Measurements from ENCODE around the gene GPR141.

Gene GPR141

DNA sequence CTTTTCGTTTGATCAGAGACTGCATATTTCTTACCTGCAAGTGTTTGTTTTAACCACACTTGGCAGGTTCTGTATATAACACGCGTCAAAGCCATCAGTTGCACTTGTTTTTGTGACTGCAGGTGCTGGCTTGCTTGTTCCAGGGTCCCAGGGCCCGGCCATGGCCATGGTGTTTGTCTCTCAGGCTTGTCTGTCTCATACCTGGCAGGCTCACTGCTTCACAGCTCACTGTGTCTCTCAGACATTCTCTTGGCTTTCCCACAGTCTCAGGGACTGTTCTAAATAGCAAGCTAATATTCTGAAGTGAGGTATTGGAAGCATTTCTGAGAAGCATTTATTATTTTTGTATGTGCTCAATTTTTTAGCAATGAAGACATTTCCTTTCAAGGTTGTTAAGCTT is 46.9 kb downstream of the GPR141 start:
- no peak for DNase-seq (ENCODE audit: extremely low read depth in 1 of 2, low read depth in 1 of 2)

DNA sequence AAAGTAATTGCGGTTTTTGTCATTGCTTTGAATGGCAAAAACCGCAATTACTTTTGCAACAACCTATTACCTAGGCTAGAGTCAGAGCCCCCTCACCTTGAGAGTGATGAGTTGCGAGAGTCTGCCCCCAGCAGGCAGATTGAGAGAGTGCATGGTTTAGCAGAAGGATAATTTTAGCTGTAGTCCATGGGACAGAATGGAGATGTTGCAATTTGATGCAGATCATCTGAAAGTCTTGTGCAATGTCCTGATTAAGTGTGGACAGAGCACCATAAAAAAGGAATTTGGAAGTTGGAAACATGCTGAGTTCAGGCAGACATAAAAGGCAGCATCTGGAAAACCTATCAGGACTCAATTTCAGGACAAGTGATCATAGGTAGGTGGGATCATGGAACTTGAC is 48.7 kb downstream of the GPR141 start:
- DNase-seq (ENCODE audit: extremely low read depth in 1 of 2, low read depth in 1 of 2): no peak

DNA sequence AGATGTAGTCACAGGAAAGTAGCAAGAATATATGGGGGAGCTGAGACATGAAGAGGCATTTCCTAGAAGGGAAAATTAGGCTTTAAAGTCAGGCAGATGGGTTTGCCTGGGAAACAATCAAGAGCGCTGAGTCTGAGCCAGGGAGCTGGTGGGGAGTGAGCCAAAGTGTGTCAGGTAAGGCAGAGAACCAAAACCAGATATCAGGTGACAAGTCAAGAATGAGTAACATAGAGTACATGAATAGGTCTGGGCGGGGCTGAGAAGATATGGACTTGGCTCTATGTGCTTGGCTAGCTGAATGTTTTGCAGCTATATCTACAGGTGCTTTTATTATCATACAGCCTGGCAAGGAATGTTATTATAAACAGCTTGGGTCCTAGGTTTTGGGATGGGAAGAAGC is 49.3 kb downstream of the GPR141 start:
- DNase-seq (ENCODE audit: extremely low read depth in 1 of 2, low read depth in 1 of 2): no peak

DNA sequence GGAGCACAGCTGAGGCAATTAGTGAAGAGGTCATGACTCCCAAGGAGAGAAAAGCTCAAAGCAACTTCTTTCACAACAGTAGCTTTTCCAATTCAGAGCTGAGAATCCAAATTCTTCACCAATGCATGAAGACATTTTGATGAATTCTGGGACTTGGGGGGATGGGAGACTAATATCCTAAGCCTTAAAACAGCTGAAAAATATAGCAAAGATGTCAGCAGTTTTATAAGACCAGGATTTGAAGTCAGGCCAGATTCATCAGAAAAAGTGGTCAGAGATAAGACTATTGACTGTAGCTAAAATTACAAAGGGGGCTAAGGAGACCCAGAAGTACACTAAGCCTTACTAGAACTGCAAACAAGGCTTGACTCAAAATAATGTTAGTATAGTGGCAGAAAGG is 51.6 kb downstream of the GPR141 start:
- DNase-seq (ENCODE audit: extremely low read depth in 1 of 2, low read depth in 1 of 2): no peak

DNA sequence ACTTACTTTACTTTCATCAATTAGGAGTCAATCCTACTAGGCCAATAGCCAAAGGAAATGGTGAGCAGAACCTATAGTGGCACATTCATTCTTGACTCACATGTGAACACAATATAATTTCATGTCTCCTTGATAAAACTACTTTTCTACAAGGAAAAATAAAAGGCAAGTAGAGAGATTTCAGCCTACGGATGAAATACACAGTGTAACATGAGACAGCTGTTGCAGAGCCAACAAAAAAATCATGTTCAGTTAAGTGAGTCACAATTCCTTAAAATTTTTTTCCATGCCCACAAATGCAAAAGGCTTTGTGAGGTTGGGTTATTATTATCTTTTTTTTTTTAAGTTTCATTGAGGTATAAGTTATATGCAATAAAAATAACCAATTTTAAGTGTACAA is 54.8 kb downstream of the GPR141 start:
- no peak for DNase-seq (ENCODE audit: extremely low read depth in 1 of 2, low read depth in 1 of 2)

DNA sequence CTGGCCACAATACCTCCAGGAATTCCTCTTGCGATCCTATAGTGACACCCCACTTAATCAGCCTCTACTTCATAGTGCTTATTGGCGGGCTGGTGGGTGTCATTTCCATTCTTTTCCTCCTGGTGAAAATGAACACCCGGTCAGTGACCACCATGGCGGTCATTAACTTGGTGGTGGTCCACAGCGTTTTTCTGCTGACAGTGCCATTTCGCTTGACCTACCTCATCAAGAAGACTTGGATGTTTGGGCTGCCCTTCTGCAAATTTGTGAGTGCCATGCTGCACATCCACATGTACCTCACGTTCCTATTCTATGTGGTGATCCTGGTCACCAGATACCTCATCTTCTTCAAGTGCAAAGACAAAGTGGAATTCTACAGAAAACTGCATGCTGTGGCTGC is 56.8 kb downstream of the GPR141 start:
- DNase-seq (ENCODE audit: extremely low read depth in 1 of 2, low read depth in 1 of 2): no peak

DNA sequence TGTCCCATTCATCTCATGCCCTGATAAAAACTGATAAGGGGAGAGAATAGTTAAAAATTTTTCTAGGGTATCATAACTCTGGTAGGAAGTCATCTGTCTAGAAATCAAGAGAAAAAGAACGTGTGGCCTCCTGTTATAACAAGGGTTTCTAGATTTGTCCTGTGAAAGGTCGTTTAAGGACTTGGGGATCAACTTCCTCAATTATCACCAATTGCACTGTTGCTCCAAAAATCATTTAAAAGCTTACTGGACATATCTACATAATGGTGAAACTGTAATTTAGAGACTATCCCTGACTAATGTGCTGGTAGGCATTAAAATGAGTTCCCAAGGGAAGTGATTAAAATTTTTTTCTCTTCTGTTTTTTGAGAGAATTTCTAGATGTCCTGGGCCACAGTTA is 58.2 kb downstream of the GPR141 start:
- no peak for DNase-seq (ENCODE audit: extremely low read depth in 1 of 2, low read depth in 1 of 2)

DNA sequence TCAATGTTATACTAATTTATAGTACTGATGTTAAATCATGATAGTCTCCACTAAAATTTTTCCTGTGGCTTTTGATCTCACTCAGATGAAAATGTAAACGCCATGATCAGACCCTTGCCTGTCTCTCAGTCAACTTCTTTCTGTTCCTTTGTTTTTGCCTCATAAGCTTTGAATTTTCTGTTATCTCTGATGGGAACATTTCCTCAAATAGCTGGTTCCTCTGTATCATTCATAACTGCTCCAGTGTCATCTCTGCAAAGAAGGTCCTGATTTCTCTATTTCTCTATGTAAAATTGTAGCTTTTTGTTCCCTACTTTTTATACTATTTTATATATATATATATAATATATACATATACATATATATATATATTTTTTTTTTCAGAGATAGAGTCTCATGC is 67.5 kb downstream of the GPR141 start:
- no peak for DNase-seq (ENCODE audit: extremely low read depth in 1 of 2, low read depth in 1 of 2)

DNA sequence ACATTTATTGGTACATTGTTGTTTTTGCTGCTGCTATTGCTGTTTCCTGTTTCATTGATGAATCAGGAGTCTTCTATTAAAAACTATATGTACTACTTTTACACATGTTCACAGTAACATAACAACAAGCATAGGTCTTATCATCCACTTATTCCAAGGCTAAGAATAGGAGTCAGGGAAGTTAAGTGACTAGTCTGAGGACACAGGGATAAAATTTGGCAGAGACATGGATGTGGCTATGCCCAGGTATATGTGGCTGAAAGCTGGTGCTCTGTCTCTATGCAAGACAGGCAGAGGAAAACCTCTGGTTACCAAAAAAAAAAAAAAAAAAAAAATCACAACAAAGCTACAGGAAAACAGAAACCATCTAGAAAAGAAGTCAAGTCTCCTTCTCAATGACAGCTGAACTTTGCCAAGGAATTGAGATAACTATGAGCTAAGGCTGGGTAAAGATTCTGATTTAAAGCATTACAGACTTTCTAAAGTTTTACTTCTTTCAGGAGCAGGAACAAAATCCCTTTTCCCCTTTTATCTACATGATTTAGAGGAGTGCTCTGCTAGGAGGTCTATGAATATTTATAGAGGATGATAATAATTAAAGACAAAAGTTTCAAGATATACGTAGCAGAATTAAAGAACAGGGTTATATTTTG is 70.0 kb downstream of the GPR141 start:
- DNase-seq (ENCODE audit: extremely low read depth in 1 of 2, low read depth in 1 of 2): no peak

DNA sequence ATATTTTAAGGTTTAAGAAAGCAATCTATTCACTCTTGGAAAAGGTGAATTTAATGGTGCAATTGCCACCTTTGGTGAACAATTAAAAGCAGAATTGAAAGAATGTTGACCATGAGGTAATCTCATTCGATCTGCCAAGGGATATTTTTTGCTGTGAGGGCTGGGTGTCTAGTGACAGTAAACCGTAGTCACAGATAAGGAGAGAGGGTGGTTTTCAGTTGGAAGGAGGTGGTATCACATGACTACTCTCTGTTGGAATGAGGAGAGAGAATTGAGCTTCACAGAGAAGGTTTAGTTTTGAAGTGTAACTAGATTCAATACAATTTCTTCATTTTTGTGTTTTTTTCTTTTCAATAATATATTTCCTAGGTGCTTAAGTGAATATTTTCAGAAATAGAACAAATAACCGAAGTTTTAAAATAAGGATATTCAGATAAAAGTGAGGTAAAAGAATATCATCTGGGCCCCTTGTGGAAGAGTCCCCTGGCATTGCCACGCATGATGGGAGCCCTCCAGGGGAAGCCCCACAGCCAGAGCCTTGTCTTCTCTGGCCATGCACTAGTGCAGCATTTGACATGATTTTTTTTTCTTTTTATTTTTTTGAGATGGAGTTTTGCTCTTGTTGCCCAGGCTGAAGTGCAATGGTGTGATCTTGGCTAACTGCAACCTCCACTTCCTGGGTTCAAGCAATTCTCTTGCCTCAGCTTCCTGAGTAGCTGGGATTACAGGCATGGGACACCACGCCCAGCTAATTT is 73.4 kb downstream of the GPR141 start:
- no peak for DNase-seq (ENCODE audit: extremely low read depth in 1 of 2, low read depth in 1 of 2)

DNA sequence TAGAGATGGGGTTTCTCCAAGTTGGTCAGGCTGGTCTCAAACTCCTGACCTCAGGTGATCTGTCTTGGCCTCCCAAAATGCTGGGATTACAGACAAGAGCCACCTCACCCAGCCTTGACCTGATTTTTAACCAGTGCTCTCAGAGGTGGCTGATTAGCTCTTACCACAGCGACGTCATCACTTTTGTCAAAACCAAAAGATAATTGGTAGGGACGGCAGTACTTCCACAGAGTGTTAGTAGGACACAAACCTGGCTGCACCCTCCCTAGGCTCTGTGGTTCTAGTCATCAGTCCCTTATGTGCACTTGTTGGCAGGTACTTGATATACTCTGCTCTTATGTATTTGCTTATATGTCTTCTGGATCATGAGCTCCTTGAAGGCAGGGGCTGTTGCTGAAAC is 74.0 kb downstream of the GPR141 start:
- no peak for DNase-seq (ENCODE audit: extremely low read depth in 1 of 2, low read depth in 1 of 2)

DNA sequence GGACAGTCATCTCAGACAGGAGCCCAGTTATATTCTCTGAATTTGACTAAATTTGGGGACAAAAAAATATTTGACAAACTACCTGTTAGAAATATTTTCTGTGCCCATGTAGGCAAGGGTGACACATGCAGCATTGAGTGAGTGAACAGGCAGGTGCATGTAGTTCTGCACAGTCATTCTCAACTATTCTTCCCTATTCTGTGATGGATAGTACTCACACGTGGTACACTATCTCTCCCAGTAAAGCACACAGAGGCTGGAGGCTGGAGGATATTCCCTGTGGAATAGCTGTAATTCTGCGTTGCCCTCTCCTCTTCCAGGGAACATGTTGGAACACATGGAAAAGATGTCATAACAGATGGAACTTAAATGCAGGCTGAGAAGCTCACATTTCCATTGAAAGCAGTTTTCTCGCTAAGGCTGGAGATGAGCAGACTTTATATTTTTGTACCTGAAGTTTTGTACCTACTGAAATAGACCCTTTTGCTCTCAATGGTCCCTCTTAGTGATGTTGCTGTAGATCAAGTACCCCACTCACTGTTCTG is 75.0 kb downstream of the GPR141 start:
- no peak for DNase-seq (ENCODE audit: extremely low read depth in 1 of 2, low read depth in 1 of 2)

DNA sequence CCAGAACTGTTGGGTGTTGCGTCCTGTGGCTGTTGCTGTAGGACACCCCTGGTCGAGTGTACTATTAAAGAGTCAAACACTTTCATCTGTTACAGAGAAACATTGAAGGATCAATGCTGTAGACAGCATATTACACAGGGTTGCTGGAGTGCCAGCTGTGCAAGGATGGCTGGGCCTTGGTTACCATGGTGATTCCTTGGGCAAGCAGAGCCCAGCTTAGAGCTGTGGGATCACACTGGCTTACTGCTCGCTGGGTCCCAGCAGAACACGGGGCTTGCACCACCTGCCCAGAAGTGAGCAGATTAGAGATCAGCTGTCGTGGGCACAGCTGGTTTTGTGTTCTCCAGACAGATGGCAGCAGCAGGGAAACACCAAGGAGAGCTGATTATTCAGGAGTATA is 76.0 kb downstream of the GPR141 start:
- DNase-seq (ENCODE audit: extremely low read depth in 1 of 2, low read depth in 1 of 2): no peak

DNA sequence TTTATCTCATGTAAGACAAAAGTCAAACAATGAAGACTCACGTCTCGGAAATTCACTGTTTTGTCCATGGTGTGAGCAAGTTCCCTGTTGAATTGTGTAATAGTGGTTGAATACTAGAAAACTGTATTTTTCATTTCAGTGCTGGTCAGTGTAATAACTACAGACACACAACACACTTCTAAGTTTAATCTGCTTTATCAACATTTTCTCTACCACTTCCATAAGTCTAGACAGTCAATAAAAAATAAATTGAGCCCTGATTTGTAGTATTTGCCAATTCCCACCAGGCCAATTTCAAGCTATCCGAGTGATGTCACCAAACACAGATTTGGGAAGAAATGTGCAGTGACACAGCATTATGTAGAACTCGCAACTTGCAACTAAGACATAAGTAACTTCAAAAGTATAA is 81.9 kb downstream of the GPR141 start:
- DNase-seq (ENCODE audit: extremely low read depth in 1 of 2, low read depth in 1 of 2): no peak

DNA sequence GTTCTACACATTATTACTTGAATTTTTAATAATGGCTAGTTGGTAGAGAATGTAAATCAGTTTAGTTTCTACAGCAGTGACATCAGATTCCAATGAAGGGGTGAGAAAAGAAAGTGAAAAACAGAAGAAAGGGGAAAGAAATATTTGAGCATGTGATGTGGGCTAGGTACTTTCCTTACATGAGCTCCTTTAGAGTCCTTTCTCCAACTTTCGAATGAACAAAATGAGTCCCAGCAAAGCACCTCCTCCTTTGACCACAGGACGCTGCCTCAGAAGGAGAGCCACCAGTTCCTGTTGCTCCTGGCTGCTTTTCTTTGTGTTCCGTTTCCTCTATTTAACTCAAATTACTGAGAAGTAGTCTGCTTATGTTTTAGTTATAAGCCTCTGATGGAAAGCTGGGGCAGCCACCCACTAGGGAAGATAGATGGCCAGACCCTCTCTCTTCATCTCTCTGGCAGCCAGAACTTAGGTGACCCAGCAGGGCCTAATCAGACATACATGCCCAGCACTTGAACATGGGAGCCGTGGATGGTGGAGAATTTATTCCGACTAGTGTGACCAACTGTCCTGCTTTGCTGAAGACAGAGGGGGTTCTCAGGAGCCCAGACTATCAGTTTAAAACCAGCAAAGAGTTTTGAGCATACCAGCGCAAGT is 82.4 kb downstream of the GPR141 start:
- DNase-seq (ENCODE audit: extremely low read depth in 1 of 2, low read depth in 1 of 2): no peak

DNA sequence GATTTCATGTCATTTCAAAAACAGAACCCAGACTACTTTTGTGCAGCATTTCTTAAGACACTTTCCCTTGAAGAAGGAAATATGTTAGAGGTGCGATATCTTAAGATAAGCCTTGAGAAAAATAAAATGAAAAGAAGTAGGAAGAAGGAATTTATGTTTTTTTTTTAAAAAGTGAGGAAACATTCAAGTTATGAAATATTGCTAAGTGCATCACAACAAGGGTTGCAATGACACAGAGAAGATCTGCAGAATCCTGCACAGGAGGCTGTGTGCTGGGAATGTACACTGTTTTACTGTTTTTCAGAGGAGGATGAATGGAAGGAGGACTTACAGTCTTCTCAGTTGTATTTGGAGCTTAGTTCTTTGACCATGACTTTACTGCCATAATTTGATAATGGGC is 85.0 kb downstream of the GPR141 start:
- DNase-seq (ENCODE audit: extremely low read depth in 1 of 2, low read depth in 1 of 2): no peak

DNA sequence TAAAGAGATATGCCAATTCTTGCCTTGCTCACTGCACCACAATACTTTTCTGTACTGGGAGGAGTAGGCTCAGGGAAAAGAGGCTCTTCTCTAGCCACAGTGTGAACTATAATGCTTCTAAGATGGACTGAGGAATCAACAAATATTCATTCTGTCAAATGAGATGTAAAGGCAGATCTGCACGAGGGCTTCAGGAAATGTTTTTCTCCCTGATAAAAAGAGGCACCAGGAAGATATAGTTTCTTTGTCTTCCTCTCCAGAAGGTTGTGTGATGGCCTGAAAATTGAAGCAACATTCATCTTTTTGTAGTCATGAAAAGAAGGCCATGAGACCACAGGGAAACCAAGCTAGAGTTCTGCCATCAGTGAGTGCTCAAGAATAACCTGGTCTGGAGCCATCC is 85.7 kb downstream of the GPR141 start:
- no peak for DNase-seq (ENCODE audit: extremely low read depth in 1 of 2, low read depth in 1 of 2)

DNA sequence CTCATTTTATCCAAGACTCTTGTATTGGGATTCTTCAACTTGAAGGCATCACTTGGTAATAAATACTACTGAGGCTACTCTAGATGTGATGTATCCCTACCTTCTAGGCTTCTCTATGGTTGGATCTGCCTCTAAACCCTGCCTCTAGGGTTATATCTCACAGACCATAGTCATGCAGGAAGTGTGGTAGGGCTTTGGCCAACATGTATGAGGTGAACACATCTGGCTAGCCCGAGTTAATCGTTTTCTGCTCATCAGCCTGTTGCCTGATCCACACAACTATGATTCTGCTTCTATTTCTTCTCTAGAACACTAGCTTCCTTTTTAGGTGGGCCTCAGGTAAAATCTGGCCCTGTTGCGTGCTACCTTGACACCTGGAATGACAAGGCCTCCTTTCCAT is 86.2 kb downstream of the GPR141 start:
- no peak for DNase-seq (ENCODE audit: extremely low read depth in 1 of 2, low read depth in 1 of 2)

DNA sequence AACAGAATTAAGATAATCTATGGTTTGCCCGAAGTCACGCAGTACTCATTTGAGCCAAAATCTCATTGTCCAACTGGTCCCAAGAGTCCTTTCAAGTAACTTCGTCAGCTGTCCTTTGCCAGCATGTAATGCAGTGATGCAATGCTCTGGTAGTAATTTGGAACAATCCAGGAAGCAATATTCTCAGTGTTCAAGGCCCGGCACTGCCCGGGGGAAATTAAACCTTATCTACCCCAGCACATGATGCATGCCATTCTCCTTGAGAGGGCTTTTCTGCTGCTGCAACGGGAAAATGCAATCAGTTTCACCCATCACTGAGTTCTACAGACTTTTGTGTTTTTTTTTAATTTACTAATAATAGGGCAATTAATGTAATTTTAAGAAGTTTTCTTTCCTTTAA is 87.3 kb downstream of the GPR141 start:
- no peak for DNase-seq (ENCODE audit: extremely low read depth in 1 of 2, low read depth in 1 of 2)

DNA sequence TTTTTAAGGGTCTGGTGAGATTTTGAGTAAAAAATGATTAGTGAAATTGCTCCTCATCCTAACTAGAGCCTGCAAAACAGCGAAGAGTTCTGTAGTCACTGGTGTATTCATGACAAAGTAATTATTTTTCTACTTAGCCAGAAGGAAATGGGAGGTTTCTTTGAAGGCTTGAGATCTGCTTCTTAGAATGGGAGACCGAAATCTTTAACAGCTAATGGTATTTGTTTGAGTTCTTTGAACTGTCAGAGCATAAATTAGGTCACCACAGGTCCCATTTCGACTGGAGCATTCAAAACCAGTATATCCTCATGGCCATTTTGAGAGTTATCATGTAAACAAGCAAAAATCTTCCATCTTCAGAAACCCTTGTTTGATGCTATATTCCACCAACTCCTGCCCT is 87.8 kb downstream of the GPR141 start:
- DNase-seq (ENCODE audit: extremely low read depth in 1 of 2, low read depth in 1 of 2): no peak

DNA sequence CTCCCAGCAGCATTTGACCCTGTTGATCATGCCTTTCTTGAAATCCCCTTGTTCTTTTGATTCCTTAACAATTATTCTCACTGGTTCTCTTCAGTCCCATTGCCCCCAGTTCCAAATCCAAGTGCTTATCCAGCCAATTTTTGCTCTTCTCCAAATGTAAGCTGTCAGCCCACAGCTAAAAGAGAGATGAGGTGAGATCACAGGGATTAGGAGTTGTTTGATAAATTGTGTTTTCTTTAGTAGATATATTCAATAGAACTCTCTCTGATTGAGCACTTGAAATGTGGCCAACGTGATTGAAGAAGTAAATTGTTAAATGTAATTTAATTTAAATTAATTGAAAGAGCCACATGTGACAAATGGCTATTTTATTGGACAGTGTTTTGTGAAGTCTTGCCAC is 88.2 kb downstream of the GPR141 start:
- DNase-seq (ENCODE audit: extremely low read depth in 1 of 2, low read depth in 1 of 2): no peak

DNA sequence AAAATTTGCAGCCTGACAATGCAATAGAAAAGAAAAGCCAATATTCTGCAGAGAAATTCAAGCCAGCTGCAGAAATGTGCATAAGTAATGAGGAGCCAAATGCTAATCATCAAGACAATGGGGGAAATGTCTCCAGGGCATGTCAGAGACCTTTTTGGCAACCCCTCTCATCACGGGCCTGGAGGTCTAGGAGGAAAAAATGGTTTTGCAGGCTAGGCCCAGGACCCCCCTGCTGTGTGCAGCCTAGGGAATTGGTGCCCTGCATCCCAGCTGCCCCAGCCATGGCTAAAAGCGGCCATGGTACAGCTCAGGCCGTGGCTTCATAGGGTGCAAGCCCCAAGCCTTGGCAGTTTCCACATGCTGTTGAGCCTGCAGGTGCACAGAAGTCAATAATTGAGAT is 92.4 kb downstream of the GPR141 start:
- no peak for DNase-seq (ENCODE audit: extremely low read depth in 1 of 2, low read depth in 1 of 2)
